ENCODE data around the gene TCFL5. TPM values are rescaled to one million over a fixed set of nuclear protein-coding genes. Genes with fewer than 3 reads are reported as not detected.

Gene TCFL5
- total and polyA plus RNA-seq, 2 donors, result 10.9 to 13.0 TPM

DNA sequence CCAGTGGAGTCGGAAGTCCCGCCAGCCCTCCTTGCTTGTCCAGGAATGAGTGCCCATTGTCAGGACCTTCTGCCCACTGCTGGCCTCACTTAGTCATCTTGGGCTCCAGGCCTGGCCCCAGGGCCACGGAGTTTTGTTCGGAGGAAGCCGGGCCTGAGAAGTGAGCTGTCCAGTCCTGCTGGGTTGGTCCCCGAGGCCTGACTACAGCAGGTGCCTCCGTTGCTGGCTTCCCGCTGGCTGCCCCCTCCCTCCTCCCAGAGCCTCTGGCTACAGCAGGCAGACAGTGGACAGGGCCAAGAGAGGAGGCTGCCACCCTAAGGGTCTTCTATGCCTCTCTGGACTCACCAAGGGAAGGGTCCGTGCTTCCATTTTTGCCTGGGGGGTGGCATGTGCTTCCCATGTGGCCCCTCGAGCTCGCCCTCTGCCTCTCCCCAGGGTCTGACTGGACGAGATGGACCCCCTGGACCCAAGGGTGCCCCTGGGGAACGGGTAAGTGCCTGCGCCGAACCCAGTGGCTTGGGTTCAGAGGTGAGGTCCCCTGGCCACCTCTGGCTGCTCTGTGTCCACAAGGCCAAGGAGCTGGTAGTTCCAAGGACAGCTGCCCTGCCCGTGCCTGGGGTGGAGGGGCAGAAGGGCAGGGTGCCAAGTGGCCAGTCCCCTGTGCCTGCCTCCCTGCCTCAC lies 42.0 kb downstream of the TCFL5 start:
- Histone ChIP-seq H3K4me1 (ENCODE audit: control insufficient read depth in 2 of 2, insufficient read depth in 2 of 2, low read length in 2 of 2) (peaks cover 3 to 38% of the 10 kb centered on the region in 2 donors), H3K4me3 (ENCODE audit: low read length in 2 of 2) (no peak overlapping the region), H3K27me3 (ENCODE audit: control insufficient read depth in 2 of 2, insufficient read depth in 1 of 2, low read length in 1 of 2) (peaks cover 48 to 67% of the 10 kb centered on the region in 2 donors), H3K9me3 (ENCODE audit: control insufficient read depth in 2 of 2, insufficient read depth in 1 of 2, low read length in 1 of 2) (no peaks in the 10 kb centered on the region), H3K36me3 (ENCODE audit: control insufficient read depth in 2 of 2, insufficient read depth in 2 of 2, low read length in 1 of 2) (no peaks in the 10 kb centered on the region), H3K27ac (ENCODE audit: low read depth in 1 of 2, low read length in 1 of 2) (no peak overlapping the region)
- 89% methylated on average over 16 of the region's 16 CpGs for WGBS
- DNase-seq (ENCODE audit: low read depth in 6 of 9, low spot score in 9 of 9), result no peak

DNA sequence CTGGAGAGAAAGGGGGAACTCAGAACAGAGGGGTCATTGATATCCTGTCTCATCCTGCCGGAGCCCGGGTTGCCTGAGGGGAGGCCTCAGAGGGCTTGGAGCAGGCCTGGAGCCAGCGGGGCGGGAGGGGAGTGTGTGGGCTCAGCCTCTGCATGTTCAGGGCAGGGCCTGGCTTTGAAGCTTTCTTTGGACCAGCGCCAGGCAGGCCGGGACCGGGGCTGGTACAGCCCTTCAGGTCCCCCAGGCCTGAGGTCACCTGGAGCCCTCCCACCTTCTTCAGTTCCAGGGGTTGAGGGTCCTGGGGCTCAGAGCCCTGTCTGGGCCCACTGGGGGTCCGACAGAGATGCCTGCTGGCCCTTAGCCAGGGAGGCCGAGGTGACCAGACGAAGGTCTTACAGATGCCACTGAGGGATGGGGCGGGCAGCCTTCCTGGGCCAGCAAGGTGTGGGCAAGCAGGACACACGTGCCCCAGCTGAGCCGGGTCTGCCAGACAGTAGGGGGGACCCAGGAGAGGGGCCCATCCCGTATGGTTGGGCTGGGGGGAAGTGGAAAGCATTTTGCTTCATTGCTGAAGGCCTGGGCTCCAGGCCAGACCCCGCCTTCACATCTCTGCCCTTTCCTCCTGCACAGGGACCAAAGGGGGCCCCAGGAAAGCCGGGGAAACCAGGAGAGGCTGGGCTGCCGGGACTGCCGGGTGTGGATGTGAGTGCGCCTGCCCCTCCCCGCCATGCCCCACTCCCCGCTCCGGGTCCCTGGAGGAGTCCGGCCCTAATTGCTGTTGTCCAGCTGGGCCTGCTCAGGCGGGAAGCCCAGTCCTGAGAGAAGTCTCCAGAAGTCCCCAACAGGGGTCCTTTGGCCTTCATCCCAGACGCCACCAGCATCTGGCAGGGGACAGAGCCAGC lies 42.8 kb downstream of the TCFL5 start:
- H3K36me3 ChIP-seq (ENCODE audit: control insufficient read depth in 2 of 2, insufficient read depth in 2 of 2, low read length in 1 of 2), result peaks cover 0 to 3% of the 10 kb centered on the region in 2 donors
- H3K27ac ChIP-seq (ENCODE audit: low read depth in 1 of 2, low read length in 1 of 2), result no peak overlapping the region
- 39% methylated on average over 25 of the region's 25 CpGs for WGBS
- no peaks in the 10 kb centered on the region for H3K9me3 ChIP-seq (ENCODE audit: control insufficient read depth in 2 of 2, insufficient read depth in 1 of 2, low read length in 1 of 2)
- H3K4me3 ChIP-seq (ENCODE audit: low read length in 2 of 2), result no peak overlapping the region
- DNase-seq (ENCODE audit: low read depth in 6 of 9, low spot score in 9 of 9), result no peak
- peaks cover 51 to 74% of the 10 kb centered on the region in 2 donors for H3K27me3 ChIP-seq (ENCODE audit: control insufficient read depth in 2 of 2, insufficient read depth in 1 of 2, low read length in 1 of 2)
- H3K4me1 ChIP-seq (ENCODE audit: control insufficient read depth in 2 of 2, insufficient read depth in 2 of 2, low read length in 2 of 2), result peaks cover 3 to 32% of the 10 kb centered on the region in 2 donors

- peaks cover 3 to 9% of the 10 kb centered on the region in 2 donors for H3K36me3 ChIP-seq (ENCODE audit: control insufficient read depth in 2 of 2, insufficient read depth in 2 of 2, low read length in 1 of 2)
- no peak for DNase-seq (ENCODE audit: low read depth in 6 of 9, low spot score in 9 of 9)
- H3K4me3 ChIP-seq (ENCODE audit: low read length in 2 of 2), result no peak overlapping the region
- 89% methylated on average over 12 of the region's 12 CpGs for WGBS
- no peak overlapping the region for H3K27ac ChIP-seq (ENCODE audit: low read depth in 1 of 2, low read length in 1 of 2)
- H3K9me3 ChIP-seq (ENCODE audit: control insufficient read depth in 2 of 2, insufficient read depth in 1 of 2, low read length in 1 of 2), result no peaks in the 10 kb centered on the region
- peaks cover 51 to 74% of the 10 kb centered on the region in 2 donors for H3K27me3 ChIP-seq (ENCODE audit: control insufficient read depth in 2 of 2, insufficient read depth in 1 of 2, low read length in 1 of 2)
- H3K4me1 ChIP-seq (ENCODE audit: control insufficient read depth in 2 of 2, insufficient read depth in 2 of 2, low read length in 2 of 2), result peaks cover 3 to 32% of the 10 kb centered on the region in 2 donors
Observed at GRCh38 chr20:62817975-62818591, 43.5 kb downstream of the TCFL5 start.

- H3K27me3 ChIP-seq (ENCODE audit: control insufficient read depth in 2 of 2, insufficient read depth in 1 of 2, low read length in 1 of 2), result peaks cover 51 to 74% of the 10 kb centered on the region in 2 donors
Observed at GRCh38 chr20:62816884-62817873, 44.4 kb downstream of the TCFL5 start, which contains the start of gene COL9A3. Gene COL9A3, plus strand, starts transcription at chr20:62817050. Its CDS starts 15 bp downstream, at chr20:62817065.

GRCh38 chr20:62816031-62816883 lies 45.4 kb downstream of the TCFL5 start:
- H3K9me3 ChIP-seq (ENCODE audit: control insufficient read depth in 2 of 2, insufficient read depth in 1 of 2, low read length in 1 of 2), result no peaks in the 10 kb centered on the region
- peak in 1 of 9 donors; percentile 51 for DNase-seq (ENCODE audit: low read depth in 6 of 9, low spot score in 9 of 9)
- H3K4me3 ChIP-seq (ENCODE audit: low read length in 2 of 2), result peak overlapping the region; percentile 1 to 47
- whole genome bisulfite sequencing, result 4% methylated on average over 57 of the region's 57 CpGs
- H3K27ac ChIP-seq (ENCODE audit: low read depth in 1 of 2, low read length in 1 of 2), result peak overlapping the region in 1 of 2 donors; percentile 34
- H3K4me1 ChIP-seq (ENCODE audit: control insufficient read depth in 2 of 2, insufficient read depth in 2 of 2, low read length in 2 of 2), result peaks cover 3 to 29% of the 10 kb centered on the region in 2 donors
- H3K36me3 ChIP-seq (ENCODE audit: control insufficient read depth in 2 of 2, insufficient read depth in 2 of 2, low read length in 1 of 2), result peaks cover 19 to 27% of the 10 kb centered on the region in 2 donors
- peaks cover 51 to 71% of the 10 kb centered on the region in 2 donors for H3K27me3 ChIP-seq (ENCODE audit: control insufficient read depth in 2 of 2, insufficient read depth in 1 of 2, low read length in 1 of 2)

More at GRCh38 chr20:62816884-62817873, 44.4 kb downstream of the TCFL5 start, which contains the start of gene COL9A3:
- Histone ChIP-seq H3K36me3 (ENCODE audit: control insufficient read depth in 2 of 2, insufficient read depth in 2 of 2, low read length in 1 of 2) (peaks cover 11 to 18% of the 10 kb centered on the region in 2 donors), H3K4me3 (ENCODE audit: low read length in 2 of 2) (peak within 1 kb of the TSS; percentile 1 to 47), H3K4me1 (ENCODE audit: control insufficient read depth in 2 of 2, insufficient read depth in 2 of 2, low read length in 2 of 2) (peaks cover 3 to 29% of the 10 kb centered on the region in 2 donors), H3K27ac (ENCODE audit: low read depth in 1 of 2, low read length in 1 of 2) (peak within 1 kb of the TSS in 1 of 2 donors; percentile 34), H3K9me3 (ENCODE audit: control insufficient read depth in 2 of 2, insufficient read depth in 1 of 2, low read length in 1 of 2) (no peaks in the 10 kb centered on the region)
- no peak for DNase-seq (ENCODE audit: low read depth in 6 of 9, low spot score in 9 of 9)
- 14% methylated on average over 108 of the region's 108 CpGs for WGBS

DNA sequence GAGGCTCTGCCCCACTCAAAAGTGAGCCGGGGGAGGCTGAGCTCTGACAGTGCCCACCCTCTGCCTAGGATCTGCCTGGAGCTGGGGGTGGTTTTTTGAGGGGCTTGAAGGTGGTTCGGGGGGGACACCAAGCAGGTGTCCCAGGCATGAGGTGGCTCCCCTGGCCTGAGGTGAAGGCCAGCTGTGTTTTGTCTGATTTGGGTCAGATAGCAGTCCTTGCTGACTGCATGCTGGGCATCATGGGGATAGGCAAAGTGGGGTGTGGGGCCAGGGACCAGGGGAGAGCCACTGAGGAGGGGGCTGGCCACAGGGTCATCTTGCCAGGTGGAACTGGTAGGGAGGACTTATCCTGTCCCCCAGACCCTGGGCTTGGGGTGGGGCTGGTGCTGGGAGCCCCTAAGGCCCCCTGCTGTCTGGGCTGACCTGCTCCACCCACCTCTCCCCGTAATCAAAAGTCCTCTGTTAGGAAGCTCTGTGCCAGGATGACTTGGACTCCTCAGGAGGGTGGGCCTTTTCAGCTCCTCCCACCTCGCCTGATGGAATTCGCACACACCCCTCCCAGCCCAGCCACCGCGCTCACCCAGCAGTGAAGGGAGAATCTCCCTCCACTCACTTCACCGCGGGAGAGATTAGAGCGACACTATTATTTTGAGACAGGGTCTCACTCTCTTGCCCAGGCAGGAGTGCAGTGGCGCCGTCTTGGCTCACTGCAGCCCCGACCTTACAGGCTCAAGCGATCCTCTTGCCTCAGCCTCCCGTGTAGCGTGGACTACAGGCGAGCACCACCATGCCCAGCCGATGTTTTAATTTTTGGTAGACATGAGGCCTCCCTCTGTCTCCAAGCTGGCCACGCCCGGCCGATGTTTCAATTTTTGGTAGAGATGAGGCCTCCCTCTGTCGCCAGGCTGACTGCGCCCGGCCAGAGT lies 46.3 kb downstream of the TCFL5 start:
- Histone ChIP-seq H3K4me3 (ENCODE audit: low read length in 2 of 2) (no peak overlapping the region), H3K36me3 (ENCODE audit: control insufficient read depth in 2 of 2, insufficient read depth in 2 of 2, low read length in 1 of 2) (peaks cover 26 to 36% of the 10 kb centered on the region in 2 donors), H3K4me1 (ENCODE audit: control insufficient read depth in 2 of 2, insufficient read depth in 2 of 2, low read length in 2 of 2) (peaks cover 3 to 29% of the 10 kb centered on the region in 2 donors), H3K27me3 (ENCODE audit: control insufficient read depth in 2 of 2, insufficient read depth in 1 of 2, low read length in 1 of 2) (peaks cover 51 to 62% of the 10 kb centered on the region in 2 donors), H3K9me3 (ENCODE audit: control insufficient read depth in 2 of 2, insufficient read depth in 1 of 2, low read length in 1 of 2) (no peaks in the 10 kb centered on the region), H3K27ac (ENCODE audit: low read depth in 1 of 2, low read length in 1 of 2) (no peak overlapping the region)
- no peak for DNase-seq (ENCODE audit: low read depth in 6 of 9, low spot score in 9 of 9)
- WGBS, result 40% methylated on average over 24 of the region's 24 CpGs

DNA sequence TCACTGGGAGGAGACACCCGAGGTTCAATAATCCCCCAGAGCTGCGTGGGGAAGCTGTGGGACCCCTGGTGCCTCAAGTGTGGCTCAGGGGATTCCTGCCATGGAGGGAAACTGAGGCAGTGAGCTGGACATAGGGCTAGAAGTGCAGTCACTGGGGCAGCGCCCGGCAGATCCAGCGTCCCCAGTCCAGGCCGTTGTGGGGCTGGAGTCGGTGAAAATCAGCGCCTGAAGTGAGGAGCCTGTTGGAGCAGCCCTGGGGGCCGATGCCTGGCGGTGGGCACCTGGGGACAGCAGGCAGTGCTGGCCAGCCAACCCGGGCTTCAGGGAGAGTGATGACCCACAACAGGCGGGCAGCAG lies 46.9 kb downstream of the TCFL5 start:
- DNase-seq (ENCODE audit: low read depth in 6 of 9, low spot score in 9 of 9), result no peak
- no peak overlapping the region for H3K4me3 ChIP-seq (ENCODE audit: low read length in 2 of 2)
- H3K27me3 ChIP-seq (ENCODE audit: control insufficient read depth in 2 of 2, insufficient read depth in 1 of 2, low read length in 1 of 2), result peaks cover 51 to 56% of the 10 kb centered on the region in 2 donors
- peaks cover 3 to 26% of the 10 kb centered on the region in 2 donors for H3K4me1 ChIP-seq (ENCODE audit: control insufficient read depth in 2 of 2, insufficient read depth in 2 of 2, low read length in 2 of 2)
- H3K27ac ChIP-seq (ENCODE audit: low read depth in 1 of 2, low read length in 1 of 2), result no peak overlapping the region
- WGBS, result 85% methylated on average over 12 of the region's 12 CpGs
- H3K36me3 ChIP-seq (ENCODE audit: control insufficient read depth in 2 of 2, insufficient read depth in 2 of 2, low read length in 1 of 2), result peaks cover 32 to 42% of the 10 kb centered on the region in 2 donors
- no peaks in the 10 kb centered on the region for H3K9me3 ChIP-seq (ENCODE audit: control insufficient read depth in 2 of 2, insufficient read depth in 1 of 2, low read length in 1 of 2)

Data from thymus (tissue), 11 donors.